ENCODE results near the gene PLK5. TPM values are rescaled to one million over a fixed set of nuclear protein-coding genes. Genes with fewer than 3 reads are reported as not detected.

The PLK5 gene
- polyA plus RNA-seq, 1 of the 3 experiments (the other 2 are of a cell fraction) = not detected

DNA sequence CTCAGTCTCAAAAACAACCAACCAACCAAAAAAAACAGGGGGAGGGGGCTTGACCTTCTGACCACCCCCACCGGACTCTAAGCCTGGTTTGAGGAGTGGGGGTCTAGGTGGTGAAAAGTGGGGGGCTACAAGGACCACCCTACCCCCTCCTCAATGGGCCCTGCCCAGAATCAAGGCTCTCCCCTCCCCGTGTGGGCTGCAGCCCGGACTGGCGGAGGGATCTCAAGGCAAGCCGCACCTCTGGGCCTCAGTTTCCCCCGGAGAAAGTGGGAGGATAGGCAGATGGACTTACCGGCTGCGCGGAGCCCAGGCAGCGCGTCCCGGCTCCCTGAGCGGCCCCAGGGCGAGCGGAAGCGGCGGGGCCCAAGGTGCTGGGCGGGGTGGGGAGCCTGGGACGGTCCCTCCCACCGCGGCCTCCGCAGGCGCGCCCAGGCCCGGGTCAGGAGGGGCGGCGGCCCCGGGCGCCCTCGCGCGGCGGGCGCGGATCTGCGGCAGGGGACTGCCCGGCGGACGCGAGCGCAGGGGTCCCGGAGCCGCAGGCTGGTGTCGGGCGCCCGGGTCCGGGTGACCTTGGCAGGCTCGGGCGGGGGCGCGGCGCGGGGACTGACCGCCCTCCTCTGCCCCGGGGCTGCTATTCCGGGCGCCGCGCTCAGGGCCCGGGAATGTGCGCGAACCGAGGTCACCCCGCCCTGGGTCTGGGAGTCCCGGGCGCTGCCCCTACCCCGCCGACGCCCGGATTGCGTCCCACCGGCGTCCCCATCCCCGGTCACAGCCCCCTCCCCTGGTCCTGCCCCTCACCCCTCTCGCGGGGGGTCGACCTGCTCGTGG is 11.0 kb upstream of the PLK5 start, which contains the start of gene ADAMTSL5:
Gene ADAMTSL5 (minus strand): TSS at position 349 of the 828 bp plus-strand sequence. CDS start 2,076 bp downstream, outside the sequence.
- Histone ChIP-seq H3K9me3 (no peaks in the 10 kb centered on the region), H2AFZ (ENCODE audit: low read depth) (peak within 1 kb of the TSS; percentile 78), H3K9me2 (no peaks in the 10 kb centered on the region), H3K9ac (peak within 1 kb of the TSS; percentile 73), H3K4me1 (ENCODE audit: control insufficient read depth in 1 of 2, insufficient read depth in 2 of 2, low read depth in 1 of 2, low read length in 1 of 2) (peaks cover 0 to 3% of the 10 kb centered on the region in 2 experiments; a peak in 1 of 4 replicates), H4K20me1 (ENCODE audit: insufficient read depth) (no peaks in the 10 kb centered on the region), H3K4me2 (peak within 1 kb of the TSS; percentile 87), H3F3A (replicated peaks; ENCODE audit: insufficient read depth) (peaks cover 20% of the 10 kb centered on the region), H3K27me3 (ENCODE audit: insufficient read depth) (no peaks in the 10 kb centered on the region), H3K36me3 (replicated peaks in 1 of 2; ENCODE audit: control insufficient read depth in 1 of 2, insufficient read depth in 2 of 2, low read length in 1 of 2) (no peaks in the 10 kb centered on the region), H3K79me2 (ENCODE audit: insufficient read depth) (no peaks in the 10 kb centered on the region), H3K27ac (ENCODE audit: low read depth in 2 of 2, low read length in 1 of 2) (no peak within 1 kb of the TSS), H3K4me3 (ENCODE audit: low read depth in 2 of 2, low read length in 1 of 2) (peak within 1 kb of the TSS; percentile 52 to 65)
- CTCF ChIA-PET = interaction anchor here (1.3 kb wide), 1 partner anchor 9 kb away, joined by 4 read pairs; no protein-coding TSS in a partner anchor
- 10% methylated on average over 1 of the region's 78 CpGs for WGBS (ENCODE audit: low lambda C conversion rate)
- POLR2A ChIA-PET = interaction anchor here (1.2 kb wide), 1 partner anchor 142 kb away, joined by 3 read pairs; no protein-coding TSS in a partner anchor
- TF ChIP-seq MXI1 (IDR thresholded peaks at IDR 0.05; ENCODE audit: low read depth, low read length) = no peak
- peak; percentile 28; the same call in 1 of the 2 replicates for TF ChIP-seq POLR2AphosphoS5 (IDR thresholded peaks at IDR 0.05; ENCODE audit: low read depth, low read length)
- TF ChIP-seq, protein P1, sequence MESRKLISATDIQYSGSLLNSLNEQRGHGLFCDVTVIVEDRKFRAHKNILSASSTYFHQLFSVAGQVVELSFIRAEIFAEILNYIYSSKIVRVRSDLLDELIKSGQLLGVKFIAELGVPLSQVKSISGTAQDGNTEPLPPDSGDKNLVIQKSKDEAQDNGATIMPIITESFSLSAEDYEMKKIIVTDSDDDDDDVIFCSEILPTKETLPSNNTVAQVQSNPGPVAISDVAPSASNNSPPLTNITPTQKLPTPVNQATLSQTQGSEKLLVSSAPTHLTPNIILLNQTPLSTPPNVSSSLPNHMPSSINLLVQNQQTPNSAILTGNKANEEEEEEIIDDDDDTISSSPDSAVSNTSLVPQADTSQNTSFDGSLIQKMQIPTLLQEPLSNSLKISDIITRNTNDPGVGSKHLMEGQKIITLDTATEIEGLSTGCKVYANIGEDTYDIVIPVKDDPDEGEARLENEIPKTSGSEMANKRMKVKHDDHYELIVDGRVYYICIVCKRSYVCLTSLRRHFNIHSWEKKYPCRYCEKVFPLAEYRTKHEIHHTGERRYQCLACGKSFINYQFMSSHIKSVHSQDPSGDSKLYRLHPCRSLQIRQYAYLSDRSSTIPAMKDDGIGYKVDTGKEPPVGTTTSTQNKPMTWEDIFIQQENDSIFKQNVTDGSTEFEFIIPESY (IDR thresholded peaks at IDR 0.05; ENCODE audit: borderline replicate concordance, low read depth) = no peak
- no peak for TF ChIP-seq RFX5 (IDR thresholded peaks at IDR 0.05; ENCODE audit: low read length)
- no peak for TF ChIP-seq NRF1 (IDR thresholded peaks at IDR 0.05; ENCODE audit: low read depth, low read length)
- no peak for TF ChIP-seq ELF1 (IDR thresholded peaks at IDR 0.05)
- TF ChIP-seq GABPA (IDR thresholded peaks at IDR 0.05; ENCODE audit: low read depth) = peak; percentile 39; the same call in 1 of the 2 replicates
- DNase-seq = peak; percentile 68

DNA sequence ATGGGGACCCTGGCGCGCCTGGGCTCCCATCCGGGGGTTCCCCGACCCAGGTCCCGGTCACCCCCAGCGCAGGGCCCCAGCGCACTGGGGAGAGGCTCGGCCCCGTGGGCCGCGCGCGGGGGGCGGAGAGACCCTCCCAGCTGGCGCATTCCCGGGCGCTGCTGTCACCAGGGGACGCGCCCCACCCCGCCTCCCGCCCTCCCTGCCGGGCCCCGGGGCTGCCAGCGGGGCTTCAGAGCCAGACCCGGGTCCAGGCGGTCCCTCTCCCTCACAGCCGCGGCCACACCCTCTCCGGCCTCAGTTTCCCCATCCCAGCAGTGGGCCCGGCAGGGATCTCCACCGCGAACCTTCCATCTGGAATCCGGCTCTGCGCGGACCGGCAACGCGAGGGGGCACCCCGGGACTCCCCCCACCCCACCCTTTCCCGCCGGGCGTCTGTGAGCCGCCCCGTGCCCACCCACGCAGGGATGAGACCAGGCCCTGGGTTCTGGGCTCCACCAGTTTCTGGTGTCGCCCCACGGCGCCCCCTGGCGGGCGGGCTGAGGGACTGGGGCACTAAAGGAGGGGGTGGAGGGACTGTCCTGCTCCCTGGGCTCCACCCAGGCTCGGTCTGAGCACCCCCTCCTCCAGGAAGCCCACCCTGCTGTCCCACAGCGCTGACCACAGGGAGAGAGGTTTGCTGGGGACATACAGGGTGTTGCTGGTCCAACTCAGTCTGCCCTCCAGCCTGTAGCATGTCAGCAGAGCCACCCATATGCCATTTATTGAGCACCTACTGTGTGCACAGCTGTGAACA is 10.2 kb upstream of the PLK5 start:
- Histone ChIP-seq H3K4me3 (ENCODE audit: low read depth in 2 of 2, low read length in 1 of 2) (peak overlapping the region; percentile 52 to 65), H3F3A (replicated peaks; ENCODE audit: insufficient read depth) (peaks cover 16% of the 10 kb centered on the region), H3K9me2 (no peaks in the 10 kb centered on the region), H4K20me1 (ENCODE audit: insufficient read depth) (no peaks in the 10 kb centered on the region), H3K9me3 (no peaks in the 10 kb centered on the region), H3K4me2 (peak overlapping the region; percentile 85), H3K9ac (peak overlapping the region; percentile 73), H3K4me1 (ENCODE audit: control insufficient read depth in 1 of 2, insufficient read depth in 2 of 2, low read depth in 1 of 2, low read length in 1 of 2) (no peaks in the 10 kb centered on the region), H3K36me3 (replicated peaks in 1 of 2; ENCODE audit: control insufficient read depth in 1 of 2, insufficient read depth in 2 of 2, low read length in 1 of 2) (no peaks in the 10 kb centered on the region), H3K27ac (ENCODE audit: low read depth in 2 of 2, low read length in 1 of 2) (no peak overlapping the region), H3K27me3 (ENCODE audit: insufficient read depth) (no peaks in the 10 kb centered on the region), H2AFZ (ENCODE audit: low read depth) (no peak overlapping the region), H3K79me2 (ENCODE audit: insufficient read depth) (no peaks in the 10 kb centered on the region)
- ChIA-PET POLR2A (no interaction called here), CTCF (interaction anchor here (1.1 to 1.4 kb wide), 2 partner anchors 33 to 158 kb away, joined by 3 to 11 read pairs; no protein-coding TSS in a partner anchor)
- no peak for TF ChIP-seq EZH2phosphoT487 (IDR thresholded peaks at IDR 0.05; ENCODE audit: borderline replicate concordance, low read depth)
- TF ChIP-seq, protein P2, sequence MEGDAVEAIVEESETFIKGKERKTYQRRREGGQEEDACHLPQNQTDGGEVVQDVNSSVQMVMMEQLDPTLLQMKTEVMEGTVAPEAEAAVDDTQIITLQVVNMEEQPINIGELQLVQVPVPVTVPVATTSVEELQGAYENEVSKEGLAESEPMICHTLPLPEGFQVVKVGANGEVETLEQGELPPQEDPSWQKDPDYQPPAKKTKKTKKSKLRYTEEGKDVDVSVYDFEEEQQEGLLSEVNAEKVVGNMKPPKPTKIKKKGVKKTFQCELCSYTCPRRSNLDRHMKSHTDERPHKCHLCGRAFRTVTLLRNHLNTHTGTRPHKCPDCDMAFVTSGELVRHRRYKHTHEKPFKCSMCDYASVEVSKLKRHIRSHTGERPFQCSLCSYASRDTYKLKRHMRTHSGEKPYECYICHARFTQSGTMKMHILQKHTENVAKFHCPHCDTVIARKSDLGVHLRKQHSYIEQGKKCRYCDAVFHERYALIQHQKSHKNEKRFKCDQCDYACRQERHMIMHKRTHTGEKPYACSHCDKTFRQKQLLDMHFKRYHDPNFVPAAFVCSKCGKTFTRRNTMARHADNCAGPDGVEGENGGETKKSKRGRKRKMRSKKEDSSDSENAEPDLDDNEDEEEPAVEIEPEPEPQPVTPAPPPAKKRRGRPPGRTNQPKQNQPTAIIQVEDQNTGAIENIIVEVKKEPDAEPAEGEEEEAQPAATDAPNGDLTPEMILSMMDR (IDR thresholded peaks at IDR 0.05) = peak; percentile 71
- TF ChIP-seq SMC3 (IDR thresholded peaks at IDR 0.05; ENCODE audit: low read depth, low read length) = 0 out of 2 replicates have a peak, but pooled peaks have one; percentile 5
- no peak for TF ChIP-seq FOSL2 (IDR thresholded peaks at IDR 0.05; ENCODE audit: borderline replicate concordance, low read depth)
- no peak for TF ChIP-seq TEAD4 (IDR thresholded peaks at IDR 0.05; ENCODE audit: borderline replicate concordance, insufficient read depth)
- peak; percentile 75 for DNase-seq
- WGBS (ENCODE audit: low lambda C conversion rate) = 6% methylated on average over 9 of the region's 52 CpGs

Measured in SK-N-SH (cell line).